ENCODE measurements around the gene ZCCHC7.

The ZCCHC7 gene

DNA sequence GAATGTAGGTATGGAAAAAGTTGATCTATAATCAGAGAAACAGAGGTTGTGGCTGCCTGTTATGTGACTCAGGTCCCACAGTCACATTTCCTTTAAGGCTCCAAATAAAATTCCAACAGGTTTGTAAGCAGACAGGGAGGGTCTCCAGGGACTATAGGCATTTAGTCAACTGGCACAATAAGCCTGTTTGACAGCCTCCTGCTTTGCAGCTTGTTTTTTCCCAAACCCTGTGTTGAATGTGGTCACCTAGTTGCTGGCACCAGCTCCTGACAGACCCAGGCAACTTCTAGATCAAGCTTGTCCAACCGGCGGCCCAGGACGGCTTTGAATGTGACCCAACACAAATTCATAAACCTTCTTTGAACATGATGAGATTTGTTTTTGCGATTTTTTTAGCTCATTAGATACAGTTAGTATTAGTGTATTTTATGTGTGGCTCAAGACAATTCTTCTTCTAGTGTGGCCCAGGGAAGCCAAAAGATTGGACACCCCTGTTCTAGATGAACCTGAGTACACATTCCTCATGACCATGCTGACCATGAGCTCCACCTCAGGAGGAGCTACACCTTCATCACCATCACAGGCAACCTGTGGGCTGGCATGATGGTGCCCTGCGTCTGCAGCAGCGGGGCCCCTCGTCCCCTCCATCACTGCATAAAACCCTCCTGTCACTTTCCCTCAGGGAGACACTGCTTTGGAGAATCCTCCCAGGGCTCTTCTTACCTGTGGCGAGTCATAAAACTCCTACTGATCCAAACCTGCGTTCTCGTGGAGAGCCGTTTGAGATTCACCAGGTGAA, 286.4 kb downstream of the ZCCHC7 start:
- DNase-seq (ENCODE audit: low spot score) = no peak

DNA sequence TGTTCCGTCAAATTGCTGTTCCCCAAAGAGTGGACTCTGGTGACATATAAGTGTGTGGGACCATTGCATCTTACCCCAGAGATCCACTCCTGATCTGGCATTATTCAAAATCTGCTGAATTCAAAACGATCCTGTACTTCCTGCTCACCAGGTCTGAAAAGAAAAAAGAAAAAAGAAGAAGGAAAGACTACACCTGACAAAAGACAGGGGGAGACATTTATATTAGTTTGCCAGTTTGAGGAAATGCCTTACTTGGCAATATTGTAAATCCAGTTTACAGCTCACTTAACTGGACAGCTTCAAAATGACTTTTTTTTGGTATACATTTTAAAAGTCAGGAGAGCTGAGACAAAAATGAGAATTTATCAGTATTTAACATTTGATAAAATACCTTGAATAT, 287.1 kb downstream of the ZCCHC7 start:
- peak; percentile 73 for DNase-seq (ENCODE audit: low spot score)
